ENCODE results near the gene CPA5. TPM values are rescaled to one million over a fixed set of nuclear protein-coding genes. Genes with fewer than 3 reads are reported as not detected.

CPA5 gene
- total and polyA plus RNA-seq, 9 of the 15 experiments (the other 6 are each of a cell fraction or from before 2014, with no cell fraction given), result 0.13 to 2.4 (median 0.91) TPM

GRCh38 chr7:130381468-130382312 lies 37.1 kb downstream of the CPA5 start (continued):
- TF ChIP-seq THAP12 (CRISPR knock-in tag; IDR thresholded peaks at IDR 0.05), result no peak
- no peak for TF ChIP-seq ZNF408 (CRISPR knock-in tag; IDR thresholded peaks at IDR 0.05; ENCODE audit: low read depth)
- peak in 1 of 3 experiments; percentile 48 for TF ChIP-seq YY1 (IDR thresholded peaks at IDR 0.05; ENCODE audit: borderline replicate concordance in 1 of 3, control insufficient read depth in 1 of 3, extremely low read depth in 1 of 3, insufficient read depth in 3 of 3, insufficient read length in 1 of 3, insufficient replicate concordance in 2 of 3, low read depth in 1 of 3, low read length in 2 of 3)
- no peak for TF ChIP-seq POLR2A (conservative IDR thresholded peaks at IDR 0.05)
- TF ChIP-seq FIP1L1 (IDR thresholded peaks at IDR 0.05; ENCODE audit: low read depth, low read length, poor library complexity, severe bottlenecking), result no peak
- no peak for TF ChIP-seq ZFX (CRISPR knock-in tag; IDR thresholded peaks at IDR 0.05)
- no peak for TF ChIP-seq DACH1 (IDR thresholded peaks at IDR 0.05; ENCODE audit: partially characterized antibody)
- no peak for TF ChIP-seq ATF4 (CRISPR knock-in tag; IDR thresholded peaks at IDR 0.05)
- TF ChIP-seq AFF4 (CRISPR knock-in tag; IDR thresholded peaks at IDR 0.05), result no peak
- no peak for TF ChIP-seq MAFK (IDR thresholded peaks at IDR 0.05; ENCODE audit: low read length)
- TF ChIP-seq HEY1 (CRISPR knock-in tag; IDR thresholded peaks at IDR 0.05; ENCODE audit: borderline replicate concordance), result no peak
- no peak for TF ChIP-seq ZNF518B (CRISPR knock-in tag; IDR thresholded peaks at IDR 0.05)
- TF ChIP-seq, protein P1, sequence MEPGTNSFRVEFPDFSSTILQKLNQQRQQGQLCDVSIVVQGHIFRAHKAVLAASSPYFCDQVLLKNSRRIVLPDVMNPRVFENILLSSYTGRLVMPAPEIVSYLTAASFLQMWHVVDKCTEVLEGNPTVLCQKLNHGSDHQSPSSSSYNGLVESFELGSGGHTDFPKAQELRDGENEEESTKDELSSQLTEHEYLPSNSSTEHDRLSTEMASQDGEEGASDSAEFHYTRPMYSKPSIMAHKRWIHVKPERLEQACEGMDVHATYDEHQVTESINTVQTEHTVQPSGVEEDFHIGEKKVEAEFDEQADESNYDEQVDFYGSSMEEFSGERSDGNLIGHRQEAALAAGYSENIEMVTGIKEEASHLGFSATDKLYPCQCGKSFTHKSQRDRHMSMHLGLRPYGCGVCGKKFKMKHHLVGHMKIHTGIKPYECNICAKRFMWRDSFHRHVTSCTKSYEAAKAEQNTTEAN (CRISPR knock-in tag; IDR thresholded peaks at IDR 0.05), result no peak
- TF ChIP-seq ZNF134 (CRISPR knock-in tag; conservative IDR thresholded peaks at IDR 0.05), result no peak

Data from K562 (cell line).